Right ventricle myocardium inferior (tissue), 1 donor: ENCODE data around the gene FXYD3. TPM values are rescaled to one million over a fixed set of nuclear protein-coding genes. Genes with fewer than 3 reads are reported as not detected.
"Not testable (repeated sequence)": the region's sequence is repeated elsewhere in the genome, so short reads cannot be mapped to it uniquely, and the experiment has no call there.

Experiments
- ATAC-seq: fragments of 200-7000 bp; cut with Tn5 transposase; one replicate; pipeline ENCODE4 v1.9.1; 2020; ENCODE audit warnings: mild to moderate bottlenecking, moderate library complexity
- DNase-seq: peaks from one replicate; pipeline ENCODE4 v3.0.0; 2021; ENCODE audit errors: missing footprints
- intact Hi-C: fragments of 100-400 bp; cut with DNase I; formaldehyde crosslinking; loops from one replicate; pipeline ENCODE4 v1.11.0; 2022
- total RNA-seq: library from RNA; stranded (reverse); fragmentation: NEBNext Ultra II Directional; extraction: Animal tissue kit (Norgen Biotek cat#: 25700); gene quantifications from one replicate; pipeline ENCODE4 v1.2.1, GENCODE V29; 2021
- donor health status: DM: no; HTN: yes; CAD: no; lungs with severe emphysema.

FXYD3 gene
- total RNA-seq, 1 donor from 2014 or later = 2.3 TPM

DNA sequence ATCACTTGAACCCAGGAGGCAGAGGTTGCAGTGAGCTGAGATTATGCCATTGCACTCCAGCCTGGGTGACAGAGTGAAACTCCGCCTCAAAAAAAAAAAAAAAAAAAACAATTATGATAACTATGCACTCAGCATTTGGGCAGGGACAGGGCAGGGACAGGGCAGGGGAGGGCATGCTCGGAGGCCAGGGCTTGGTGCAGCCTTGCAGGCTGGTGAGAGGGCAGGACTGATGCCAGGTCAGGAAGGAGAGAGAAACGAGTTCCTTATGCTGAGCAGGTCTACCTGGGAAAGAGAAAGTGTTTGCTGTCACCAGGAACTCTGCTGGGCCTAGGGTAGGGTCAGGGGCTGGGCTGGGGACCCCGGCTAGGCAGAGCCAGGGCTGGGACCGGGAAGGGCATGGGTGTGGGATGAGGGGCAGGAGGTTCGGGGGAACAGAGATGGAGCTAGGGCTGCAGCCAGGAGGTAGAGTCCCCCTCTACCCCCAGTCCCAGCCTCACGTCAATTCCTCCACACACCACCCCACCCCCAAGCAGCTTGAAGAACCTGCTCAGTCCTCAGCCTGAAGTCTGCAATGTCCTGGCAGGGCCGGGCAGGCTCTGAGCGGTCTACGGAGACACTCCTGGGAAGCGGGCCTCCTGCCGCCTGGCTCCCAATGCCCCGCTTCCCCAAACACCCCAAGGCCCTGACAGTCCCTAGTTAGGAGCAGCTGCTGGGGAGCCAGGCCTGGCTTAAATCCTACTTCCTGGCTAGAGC lies 2.8 kb downstream of the FXYD3 start:
- intact Hi-C loops = no loop called here
- ATAC-seq (peak; percentile 40), DNase-seq (no peak)

DNA sequence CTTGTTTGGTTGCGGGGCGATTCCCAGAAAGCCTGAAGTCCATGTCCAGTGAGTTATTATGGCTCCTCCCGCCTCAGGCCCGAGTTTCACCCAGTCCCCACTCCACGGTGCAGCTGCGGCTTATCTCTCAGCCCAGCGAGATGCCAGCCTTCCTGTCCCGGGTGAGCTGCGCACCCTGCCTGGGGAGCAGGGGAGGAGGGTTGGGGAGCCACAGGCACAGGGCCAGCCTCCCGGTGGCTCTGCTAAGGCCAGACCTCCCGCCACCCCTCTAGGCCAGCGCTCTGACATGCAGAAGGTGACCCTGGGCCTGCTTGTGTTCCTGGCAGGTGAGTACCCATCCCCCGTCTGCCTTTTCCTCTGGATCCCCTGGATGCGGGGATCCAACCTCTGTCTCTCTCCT lies 3.5 kb downstream of the FXYD3 start:
- intact Hi-C loops = no loop called here
- ATAC-seq (no peak), DNase-seq (no peak)

GRCh38 chr19:35119578-35120155 lies 4.0 kb downstream of the FXYD3 start:
- intact Hi-C loops = no loop called here
- ATAC-seq = no peak

DNA sequence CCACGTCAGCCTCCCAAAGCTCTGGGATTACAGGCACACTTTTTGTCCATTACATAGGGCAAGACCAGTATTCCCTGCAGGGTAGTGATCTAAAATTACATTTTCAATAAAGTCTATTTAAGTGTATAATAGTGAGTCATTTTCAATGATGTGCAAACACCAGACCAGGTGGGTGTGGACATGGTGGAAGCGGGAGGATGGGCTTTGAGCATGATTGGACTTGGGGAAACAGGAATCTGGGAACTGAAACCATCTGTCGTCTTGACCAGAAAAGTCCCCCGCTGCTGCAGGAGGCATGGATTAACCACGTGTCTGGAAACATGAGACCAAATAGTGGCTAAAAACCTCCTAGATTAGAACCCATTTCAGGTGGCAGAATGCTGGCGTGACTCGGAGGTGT lies 4.9 kb downstream of the FXYD3 start:
- DNase-seq = no peak
- ATAC-seq = no peak
- intact Hi-C loops = no loop called here

More at GRCh38 chr19:35119578-35120155, 4.0 kb downstream of the FXYD3 start:
- no peak for DNase-seq

DNA sequence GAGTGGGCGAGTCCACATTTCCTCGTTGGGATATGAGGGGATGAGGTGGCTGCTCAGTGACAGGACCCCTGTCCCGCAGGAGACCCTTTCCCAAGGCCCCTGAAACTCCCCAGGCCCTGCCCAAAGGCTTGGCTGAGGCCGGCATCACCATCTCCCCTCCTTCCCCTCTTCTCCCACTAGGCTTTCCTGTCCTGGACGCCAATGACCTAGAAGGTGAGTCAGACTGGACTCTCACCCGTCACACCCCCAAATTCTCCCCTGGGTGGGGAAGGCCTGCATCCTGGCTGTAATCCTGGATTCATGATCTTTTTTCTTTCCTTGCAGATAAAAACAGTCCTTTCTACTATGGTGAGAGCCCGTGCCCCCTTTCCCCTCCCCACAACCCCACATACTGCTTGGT lies 5.3 kb downstream of the FXYD3 start:
- ATAC-seq (no peak), DNase-seq (no peak)

DNA sequence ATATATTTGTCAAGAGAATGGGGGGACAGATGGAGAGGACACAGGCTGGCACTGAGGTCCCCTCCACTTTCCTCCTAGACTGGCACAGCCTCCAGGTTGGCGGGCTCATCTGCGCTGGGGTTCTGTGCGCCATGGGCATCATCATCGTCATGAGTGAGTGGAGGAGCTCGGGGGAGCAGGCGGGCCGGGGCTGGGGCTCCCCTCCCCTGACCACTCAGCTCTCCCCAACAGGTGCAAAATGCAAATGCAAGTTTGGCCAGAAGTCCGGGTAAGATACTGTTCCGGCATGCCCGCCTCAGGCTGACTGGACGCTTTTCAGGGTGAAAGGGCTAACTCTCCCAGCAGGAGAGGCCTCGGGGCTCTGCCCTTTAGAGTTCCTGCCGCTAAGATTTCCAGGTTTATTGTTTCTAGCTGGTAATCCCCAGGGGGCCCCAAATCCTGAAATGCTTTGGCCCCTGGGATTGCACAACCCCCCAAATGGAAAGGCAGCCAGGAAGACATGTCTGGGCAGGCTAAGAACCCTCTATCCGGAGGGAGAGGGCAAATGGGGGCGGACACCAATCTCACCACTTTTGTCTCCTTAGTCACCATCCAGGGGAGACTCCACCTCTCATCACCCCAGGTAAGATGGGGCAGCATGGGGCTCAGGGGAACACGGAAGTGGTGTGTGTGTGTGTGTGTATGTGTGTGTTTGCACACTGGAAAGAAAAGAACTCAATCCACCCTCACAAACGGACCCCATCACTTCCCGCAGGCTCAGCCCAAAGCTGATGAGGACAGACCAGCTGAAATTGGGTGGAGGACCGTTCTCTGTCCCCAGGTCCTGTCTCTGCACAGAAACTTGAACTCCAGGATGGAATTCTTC lies 7.3 kb downstream of the FXYD3 start:
- no peak for ATAC-seq
- DNase-seq = no peak
- intact Hi-C loops = no loop called here

More for the DNA sequence above, 5.3 kb downstream of the FXYD3 start:
- intact Hi-C loops = no loop called here

GRCh38 chr19:35123573-35123972 lies 8.0 kb downstream of the FXYD3 start:
- DNase-seq (no peak), ATAC-seq (peak; percentile 1)
- intact Hi-C loops = no loop called here

GRCh38 chr19:35124098-35125060 lies 8.8 kb downstream of the FXYD3 start:
- intact Hi-C loops = loop anchor here (1.0 kb wide), 1 partner anchor 15 kb away; no protein-coding TSS in a partner anchor
- DNase-seq (peak; percentile 96), ATAC-seq (peak; percentile 95)

DNA sequence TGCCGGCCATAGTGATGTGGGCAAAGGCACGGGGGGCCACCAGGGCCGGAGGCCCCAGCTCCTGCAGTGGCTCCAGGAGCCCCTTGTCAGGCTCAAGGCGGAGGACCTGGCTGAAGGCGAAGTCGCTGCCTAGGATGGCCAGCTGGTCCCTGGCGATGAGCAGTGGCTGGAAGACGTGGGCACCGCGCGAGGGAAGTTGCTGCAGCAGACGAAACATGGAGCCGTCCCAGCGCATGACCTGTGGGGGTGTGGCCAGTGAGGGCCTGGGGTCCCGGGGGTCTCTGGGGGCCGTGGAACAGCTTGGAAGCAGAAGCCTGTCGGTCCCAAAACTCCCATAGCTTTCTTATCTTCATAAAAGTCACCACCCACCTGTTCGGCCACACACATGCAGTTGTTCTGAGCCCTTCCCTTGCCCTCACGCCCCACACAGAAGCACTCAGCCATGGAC lies 9.7 kb downstream of the FXYD3 start:
- intact Hi-C loops = no loop called here
- ATAC-seq (no peak), DNase-seq (no peak)

DNA sequence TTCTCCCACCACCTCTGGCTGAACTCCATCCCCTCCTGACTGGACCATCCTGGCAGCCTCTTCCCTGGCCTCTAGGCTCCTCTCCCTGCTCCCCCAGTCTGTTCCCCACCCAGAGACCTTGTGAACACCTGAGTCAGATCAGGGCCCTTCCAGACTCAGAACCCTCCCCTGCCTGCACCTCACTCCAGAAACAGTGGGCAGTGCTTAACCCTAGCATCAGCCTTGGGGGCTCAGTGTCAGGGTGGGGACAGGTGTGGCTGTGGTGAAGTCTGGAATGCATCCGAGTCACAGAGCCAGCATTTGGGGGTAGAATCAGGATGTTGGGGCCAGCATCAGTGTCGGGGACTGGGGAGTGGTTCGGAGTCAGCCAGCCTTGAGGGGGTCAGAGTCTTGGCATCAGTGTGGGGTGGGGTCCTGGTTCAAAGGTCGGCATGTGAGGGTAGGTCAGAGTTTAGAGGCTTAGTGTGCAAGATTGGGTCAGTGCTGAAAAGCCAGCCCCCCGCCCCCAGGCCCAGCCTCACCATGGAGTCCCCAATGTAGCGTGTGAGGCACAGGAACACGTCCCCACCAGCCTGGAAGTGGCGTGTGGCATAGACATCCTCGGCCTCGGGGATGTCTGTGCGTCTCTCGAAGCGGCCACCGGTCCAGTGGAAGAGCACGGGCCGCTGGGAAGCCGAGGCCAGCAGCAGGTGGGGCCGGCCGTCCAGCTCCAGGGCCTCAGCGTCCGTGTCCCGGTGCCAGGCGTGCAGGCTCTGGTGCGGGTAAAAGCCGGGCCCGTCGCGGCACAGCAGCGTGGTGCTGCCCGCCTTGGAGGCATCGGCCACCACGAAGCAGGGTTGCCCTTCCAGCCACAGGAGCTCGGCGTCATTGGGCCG lies 10.4 kb downstream of the FXYD3 start:
- DNase-seq (no peak), ATAC-seq (no peak)
- intact Hi-C loops = no loop called here

- no peak for DNase-seq
- intact Hi-C loops = no loop called here
- ATAC-seq = no peak
These were observed 11.0 kb downstream of the FXYD3 start for GRCh38 chr19:35126624-35126959.

DNA sequence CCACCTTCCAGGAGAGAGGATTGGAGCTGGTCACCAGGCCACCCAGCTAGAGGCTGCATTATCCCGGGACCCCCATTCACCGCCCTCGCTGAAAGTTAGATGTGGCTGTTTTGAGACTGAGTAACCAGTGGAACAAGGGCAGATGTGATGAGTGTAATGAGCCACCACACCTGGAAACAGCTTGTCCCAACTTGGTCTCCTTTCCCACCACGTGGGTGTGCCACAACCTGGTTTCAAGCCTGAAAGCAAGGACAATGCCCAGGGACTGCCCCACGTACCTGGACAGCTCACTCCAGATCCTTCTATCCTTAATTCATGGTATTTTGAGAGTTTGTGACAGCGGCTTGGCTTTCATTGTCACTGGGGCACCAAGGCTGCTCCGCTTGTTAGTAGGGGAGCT lies 12.2 kb downstream of the FXYD3 start:
- no peak for DNase-seq
- ATAC-seq = no peak
- intact Hi-C loops = no loop called here

GRCh38 chr19:35128398-35129057 lies 12.9 kb downstream of the FXYD3 start:
- intact Hi-C loops = no loop called here
- DNase-seq = no peak
- no peak for ATAC-seq

GRCh38 chr19:35129724-35130274 lies 14.2 kb downstream of the FXYD3 start:
- DNase-seq, intact Hi-C loops: not testable (repeated sequence)

DNA sequence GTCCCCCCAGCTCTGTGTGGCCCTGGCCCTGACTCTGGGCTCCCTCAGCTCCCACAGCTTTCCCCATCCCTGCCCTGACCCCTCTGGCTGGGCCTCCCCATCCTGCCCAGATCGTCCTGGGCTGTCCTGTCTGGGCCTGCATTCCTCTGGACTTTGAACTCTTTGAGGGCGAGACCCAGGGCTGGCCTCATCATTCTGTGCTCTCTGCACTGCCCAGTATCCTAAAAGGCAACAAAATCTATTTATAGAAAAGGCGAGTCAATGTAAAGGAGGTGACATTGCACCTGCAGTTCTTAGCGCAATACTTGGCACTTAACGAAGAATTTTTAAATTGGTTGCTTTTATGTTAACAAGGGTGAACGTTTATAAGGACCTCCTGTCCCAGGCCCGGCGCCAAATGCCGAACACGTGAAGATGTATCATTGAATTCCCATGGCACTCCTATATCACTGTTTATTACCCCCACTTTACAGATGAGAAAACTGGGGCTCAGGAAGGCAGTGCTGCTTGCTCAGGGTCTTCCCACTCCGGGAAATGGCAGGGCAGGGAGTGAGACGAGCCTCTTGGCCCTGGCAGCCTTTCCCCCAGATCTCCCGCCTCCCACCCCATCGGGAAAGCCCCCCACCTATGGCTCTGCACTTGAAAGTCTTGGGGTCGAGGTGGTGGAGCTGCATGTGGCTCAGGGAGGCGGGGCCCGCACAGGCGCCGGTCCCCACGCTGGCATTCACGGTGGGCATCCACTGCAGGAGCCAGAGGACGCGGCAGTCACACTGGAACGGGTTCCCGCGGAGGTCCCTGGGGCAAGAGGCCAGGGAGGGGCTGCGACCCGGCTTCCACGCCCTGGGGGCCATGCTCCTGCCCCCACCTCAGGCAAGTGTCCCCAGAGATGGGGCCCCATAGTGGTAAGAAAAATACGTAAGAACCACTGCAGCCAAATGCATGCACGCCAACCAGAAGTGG lies 15.4 kb downstream of the FXYD3 start:
- DNase-seq (no peak), ATAC-seq (no peak)
- intact Hi-C loops = no loop called here

More at GRCh38 chr19:35129724-35130274, 14.2 kb downstream of the FXYD3 start:
- ATAC-seq = not testable (repeated sequence)

- no peak for DNase-seq
- no peak for ATAC-seq
- intact Hi-C loops = no loop called here
These were observed 16.6 kb downstream of the FXYD3 start for GRCh38 chr19:35132254-35132653.
